Mesothelial cell of epicardium (in vitro differentiated cells): Measurements from ENCODE around the gene CLCN1. TPM values are rescaled to one million over a fixed set of nuclear protein-coding genes. Genes with fewer than 3 reads are reported as not detected.
A peak's percentile ranks its signal among the peaks of the same experiment; 100 is the strongest.

Source experiments
- DNase-seq, 2 experiments: peaks; one replicate each; pipeline ENCODE4 v3.0.0; 2021; ENCODE audit warnings: low spot score in 2 of 2; ENCODE audit not compliant: unreplicated experiment in 2 of 2
- H3K27ac Mint-ChIP-seq: 2 replicates; pipeline ENCODE4 v1.8.0; 2021; ENCODE audit warnings: mixed read lengths
- H3K27me3 Mint-ChIP-seq: 2 replicates; pipeline ENCODE4 v1.8.0; 2021; ENCODE audit warnings: low read depth, mixed read lengths
- H3K36me3 Mint-ChIP-seq: 2 replicates; pipeline ENCODE4 v1.8.0; 2021; ENCODE audit warnings: mixed read lengths
- H3K4me1 Mint-ChIP-seq: 2 replicates; pipeline ENCODE4 v1.8.0; 2021; ENCODE audit warnings: mixed read lengths
- H3K4me3 Mint-ChIP-seq: 2 replicates; pipeline ENCODE4 v1.8.0; 2021; ENCODE audit warnings: mild to moderate bottlenecking, moderate library complexity, mixed read lengths
- H3K9me3 Mint-ChIP-seq: 2 replicates; pipeline ENCODE4 v1.8.0; 2021; ENCODE audit warnings: mixed read lengths
- CTCF ChIP-seq: fragments of 200-600 bp; sonication (generic); IDR thresholded peaks from one replicate; pipeline ENCODE4 v1.5.0; 2021; ENCODE audit warnings: antibody characterized with exemption; ENCODE audit not compliant: unreplicated experiment
- total RNA-seq: library from RNA; stranded (reverse); gene quantifications from 3 replicates; pipeline ENCODE4 v1.2.1, GENCODE V29; 2021

The CLCN1 gene
- total RNA-seq, 1 donor from 2014 or later, result 0.16 TPM

- DNase-seq, result peak in 1 of 2 experiments; percentile 67
- peaks cover 6% of the 10 kb centered on the region for H3K4me1 Mint-ChIP-seq
- H3K36me3 Mint-ChIP-seq, result no peaks in the 10 kb centered on the region
- no peak overlapping the region for H3K27ac Mint-ChIP-seq
- H3K27me3 Mint-ChIP-seq, result peaks cover 38% of the 10 kb centered on the region
- no peak for TF ChIP-seq CTCF
- H3K4me3 Mint-ChIP-seq, result peak overlapping the region; percentile 62
- H3K9me3 Mint-ChIP-seq, result no peaks in the 10 kb centered on the region
These were observed 29.6 kb downstream of the CLCN1 start for GRCh38 chr7:143345428-143345900.

GRCh38 chr7:143346018-143346417 is 30.1 kb downstream of the CLCN1 start:
- no peaks in the 10 kb centered on the region for H3K36me3 Mint-ChIP-seq
- no peak for TF ChIP-seq CTCF

DNA sequence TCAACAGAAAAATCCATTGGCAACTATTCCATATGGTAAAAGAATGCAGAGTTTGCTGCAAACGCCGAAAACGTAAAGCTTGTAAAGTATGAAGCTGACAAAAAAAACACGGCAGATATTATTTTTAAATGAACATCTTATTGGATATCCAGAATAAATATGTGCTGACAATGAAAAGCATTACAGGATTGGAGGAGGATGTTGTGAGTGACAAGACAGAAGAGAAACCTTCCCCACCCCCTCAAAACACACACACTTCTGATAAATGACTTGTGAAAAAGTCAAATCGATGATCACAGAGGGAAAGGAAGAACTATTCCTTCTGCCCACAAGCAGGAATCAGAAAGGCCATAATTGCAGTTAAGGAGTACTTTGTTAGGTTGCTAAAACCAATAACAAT is 32.0 kb downstream of the CLCN1 start:
- DNase-seq, result no peak
- H3K4me1 Mint-ChIP-seq, result peaks cover 6% of the 10 kb centered on the region
- no peak overlapping the region for H3K27ac Mint-ChIP-seq
- H3K36me3 Mint-ChIP-seq, result no peaks in the 10 kb centered on the region
- H3K27me3 Mint-ChIP-seq, result peaks cover 40% of the 10 kb centered on the region
- TF ChIP-seq CTCF, result no peak
- no peak overlapping the region for H3K4me3 Mint-ChIP-seq
- no peaks in the 10 kb centered on the region for H3K9me3 Mint-ChIP-seq

More at GRCh38 chr7:143346018-143346417, 30.1 kb downstream of the CLCN1 start:
- H3K4me1 Mint-ChIP-seq, result peaks cover 6% of the 10 kb centered on the region
- no peak overlapping the region for H3K4me3 Mint-ChIP-seq
- DNase-seq, result no peak
- H3K27me3 Mint-ChIP-seq, result peaks cover 38% of the 10 kb centered on the region
- H3K9me3 Mint-ChIP-seq, result no peaks in the 10 kb centered on the region
- no peak overlapping the region for H3K27ac Mint-ChIP-seq

DNA sequence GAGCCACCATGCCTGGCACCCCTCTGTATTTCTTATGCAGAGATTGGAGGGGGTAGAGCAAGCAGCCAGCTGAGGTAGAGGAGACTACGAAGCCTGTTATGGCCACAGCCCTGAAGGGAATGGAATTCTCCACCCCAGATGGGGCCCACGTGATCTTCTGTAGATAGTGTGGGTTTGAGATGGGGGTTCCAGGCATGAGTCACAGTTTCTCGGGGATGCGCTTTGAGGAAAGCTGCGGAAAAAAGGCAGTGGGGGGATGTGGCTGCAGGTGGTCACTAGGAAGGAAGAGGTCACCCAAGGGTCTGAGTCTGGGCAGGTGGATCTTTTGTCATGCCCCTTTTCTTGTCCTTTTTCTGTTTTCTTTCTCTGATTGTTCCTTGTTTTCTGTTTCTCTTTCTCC is 35.1 kb downstream of the CLCN1 start:
- Mint-ChIP-seq H3K4me3 (no peak overlapping the region), H3K36me3 (no peaks in the 10 kb centered on the region), H3K9me3 (no peaks in the 10 kb centered on the region), H3K27me3 (peaks cover 31% of the 10 kb centered on the region), H3K4me1 (no peaks in the 10 kb centered on the region), H3K27ac (no peak overlapping the region)
- no peak for TF ChIP-seq CTCF
- DNase-seq, result no peak

GRCh38 chr7:143351574-143351973 is 35.7 kb downstream of the CLCN1 start:
- H3K27me3 Mint-ChIP-seq, result peaks cover 27% of the 10 kb centered on the region
- H3K27ac Mint-ChIP-seq, result no peak overlapping the region
- DNase-seq, result no peak
- no peaks in the 10 kb centered on the region for H3K9me3 Mint-ChIP-seq
- no peaks in the 10 kb centered on the region for H3K4me1 Mint-ChIP-seq
- H3K36me3 Mint-ChIP-seq, result no peaks in the 10 kb centered on the region
- no peak for TF ChIP-seq CTCF
- H3K4me3 Mint-ChIP-seq, result no peak overlapping the region

DNA sequence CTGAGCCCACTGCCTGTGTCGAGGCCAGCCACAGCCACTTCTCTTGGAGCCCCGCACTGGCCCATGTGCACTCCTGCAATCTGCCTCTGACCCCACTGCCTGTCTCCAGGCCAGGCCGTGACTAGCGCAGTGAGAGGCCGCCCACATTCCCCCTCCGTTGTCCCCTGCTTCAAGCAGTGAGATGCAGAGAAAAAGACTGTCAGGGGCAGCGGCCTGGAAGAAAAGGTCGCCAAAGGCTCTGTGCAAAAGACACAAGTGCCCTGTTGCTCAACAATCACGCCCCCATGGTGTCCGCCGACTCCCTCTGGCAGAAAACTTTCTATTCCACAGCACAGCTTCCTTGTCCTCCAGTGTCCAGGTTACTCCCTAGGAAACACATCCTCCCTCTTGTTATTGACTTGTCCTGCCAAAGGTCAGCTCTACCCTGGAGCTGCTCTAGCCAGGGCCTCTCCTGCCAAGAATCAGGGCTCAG is 36.7 kb downstream of the CLCN1 start:
- Mint-ChIP-seq H3K4me1 (no peaks in the 10 kb centered on the region), H3K27ac (no peak overlapping the region), H3K4me3 (no peak overlapping the region)

More for the DNA sequence above, 36.7 kb downstream of the CLCN1 start:
- Mint-ChIP-seq H3K9me3 (no peaks in the 10 kb centered on the region), H3K27me3 (peaks cover 23% of the 10 kb centered on the region), H3K36me3 (no peaks in the 10 kb centered on the region)
- no peak for TF ChIP-seq CTCF
- no peak for DNase-seq
